KMS-11 (cell line): ENCODE measurements around the gene IRX3.

Experiments used
- H2AFZ ChIP-seq: fragments of 200-600 bp; sonication (generic); 2 replicates; pipeline ENCODE4 v1.6.1; 2016; ENCODE audit warnings: antibody characterized with exemption, mixed run types, low read depth
- H3K27ac ChIP-seq: fragments of 200-600 bp; sonication (generic); 2 replicates; pipeline ENCODE4 v1.6.1; 2016; ENCODE audit warnings: mild to moderate bottlenecking, mixed run types
- H3K27me3 ChIP-seq: fragments of 200-600 bp; sonication (generic); 2 replicates; pipeline ENCODE4 v1.6.1; 2017; ENCODE audit warnings: mild to moderate bottlenecking, low read depth, mixed run types, moderate library complexity; ENCODE audit not compliant: insufficient read depth
- H3K36me3 ChIP-seq: fragments of 200-600 bp; sonication (generic); 2 replicates; pipeline ENCODE4 v1.6.1; 2017; ENCODE audit warnings: mild to moderate bottlenecking, mixed run types; ENCODE audit not compliant: insufficient read depth
- H3K4me1 ChIP-seq: fragments of 200-600 bp; sonication (generic); 2 replicates; pipeline ENCODE4 v1.6.1; 2016; ENCODE audit warnings: mild to moderate bottlenecking, low read depth, mixed run types; ENCODE audit not compliant: poor library complexity, severe bottlenecking
- H3K4me2 ChIP-seq: fragments of 200-600 bp; sonication (generic); 2 replicates; pipeline ENCODE4 v1.7.0; 2016; ENCODE audit warnings: mild to moderate bottlenecking, mixed run types
- H3K4me3 ChIP-seq: fragments of 200-600 bp; sonication (generic); IDR thresholded peaks from 2 replicates; pipeline ENCODE4 v1.6.1; 2017; ENCODE audit warnings: low read depth, low read length, mixed read lengths; ENCODE audit not compliant: insufficient read depth
- H3K79me2 ChIP-seq: fragments of 200-600 bp; sonication (generic); 2 replicates; pipeline ENCODE4 v1.6.1; 2016; ENCODE audit warnings: low read depth, mixed run types; ENCODE audit not compliant: insufficient read depth
- H3K9ac ChIP-seq: fragments of 200-600 bp; sonication (generic); 2 replicates; pipeline ENCODE4 v1.6.1; 2016; ENCODE audit warnings: mild to moderate bottlenecking, mixed run types
- H4K20me1 ChIP-seq: fragments of 200-600 bp; sonication (generic); 2 replicates; pipeline ENCODE4 v1.6.1; 2016; ENCODE audit warnings: mild to moderate bottlenecking, mixed run types; ENCODE audit not compliant: insufficient read depth
- TF ChIP-seq, protein P1 (sequence below): fragments of 200-600 bp; sonication (generic); conservative IDR thresholded peaks from 2 replicates; pipeline ENCODE4 v1.6.1; 2017; ENCODE audit warnings: low read depth, mild to moderate bottlenecking, antibody characterized with exemption, low read length, moderate library complexity, mixed read lengths

IRX3 gene

GRCh38 chr16:54245788-54246453, 40.7 kb downstream of the IRX3 start:
- no peak overlapping the region for H3K27ac ChIP-seq
- no peaks in the 10 kb centered on the region for H4K20me1 ChIP-seq
- no peak overlapping the region for H3K9ac ChIP-seq
- no peaks in the 10 kb centered on the region for H3K36me3 ChIP-seq
- H3K79me2 ChIP-seq = no peaks in the 10 kb centered on the region
- no peak overlapping the region for H2AFZ ChIP-seq
- no peaks in the 10 kb centered on the region for H3K4me1 ChIP-seq
- no peak overlapping the region for H3K4me2 ChIP-seq
- TF ChIP-seq, protein P1, sequence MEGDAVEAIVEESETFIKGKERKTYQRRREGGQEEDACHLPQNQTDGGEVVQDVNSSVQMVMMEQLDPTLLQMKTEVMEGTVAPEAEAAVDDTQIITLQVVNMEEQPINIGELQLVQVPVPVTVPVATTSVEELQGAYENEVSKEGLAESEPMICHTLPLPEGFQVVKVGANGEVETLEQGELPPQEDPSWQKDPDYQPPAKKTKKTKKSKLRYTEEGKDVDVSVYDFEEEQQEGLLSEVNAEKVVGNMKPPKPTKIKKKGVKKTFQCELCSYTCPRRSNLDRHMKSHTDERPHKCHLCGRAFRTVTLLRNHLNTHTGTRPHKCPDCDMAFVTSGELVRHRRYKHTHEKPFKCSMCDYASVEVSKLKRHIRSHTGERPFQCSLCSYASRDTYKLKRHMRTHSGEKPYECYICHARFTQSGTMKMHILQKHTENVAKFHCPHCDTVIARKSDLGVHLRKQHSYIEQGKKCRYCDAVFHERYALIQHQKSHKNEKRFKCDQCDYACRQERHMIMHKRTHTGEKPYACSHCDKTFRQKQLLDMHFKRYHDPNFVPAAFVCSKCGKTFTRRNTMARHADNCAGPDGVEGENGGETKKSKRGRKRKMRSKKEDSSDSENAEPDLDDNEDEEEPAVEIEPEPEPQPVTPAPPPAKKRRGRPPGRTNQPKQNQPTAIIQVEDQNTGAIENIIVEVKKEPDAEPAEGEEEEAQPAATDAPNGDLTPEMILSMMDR = no peak
- no peak overlapping the region for H3K4me3 ChIP-seq
- H3K27me3 ChIP-seq = no peaks in the 10 kb centered on the region

DNA sequence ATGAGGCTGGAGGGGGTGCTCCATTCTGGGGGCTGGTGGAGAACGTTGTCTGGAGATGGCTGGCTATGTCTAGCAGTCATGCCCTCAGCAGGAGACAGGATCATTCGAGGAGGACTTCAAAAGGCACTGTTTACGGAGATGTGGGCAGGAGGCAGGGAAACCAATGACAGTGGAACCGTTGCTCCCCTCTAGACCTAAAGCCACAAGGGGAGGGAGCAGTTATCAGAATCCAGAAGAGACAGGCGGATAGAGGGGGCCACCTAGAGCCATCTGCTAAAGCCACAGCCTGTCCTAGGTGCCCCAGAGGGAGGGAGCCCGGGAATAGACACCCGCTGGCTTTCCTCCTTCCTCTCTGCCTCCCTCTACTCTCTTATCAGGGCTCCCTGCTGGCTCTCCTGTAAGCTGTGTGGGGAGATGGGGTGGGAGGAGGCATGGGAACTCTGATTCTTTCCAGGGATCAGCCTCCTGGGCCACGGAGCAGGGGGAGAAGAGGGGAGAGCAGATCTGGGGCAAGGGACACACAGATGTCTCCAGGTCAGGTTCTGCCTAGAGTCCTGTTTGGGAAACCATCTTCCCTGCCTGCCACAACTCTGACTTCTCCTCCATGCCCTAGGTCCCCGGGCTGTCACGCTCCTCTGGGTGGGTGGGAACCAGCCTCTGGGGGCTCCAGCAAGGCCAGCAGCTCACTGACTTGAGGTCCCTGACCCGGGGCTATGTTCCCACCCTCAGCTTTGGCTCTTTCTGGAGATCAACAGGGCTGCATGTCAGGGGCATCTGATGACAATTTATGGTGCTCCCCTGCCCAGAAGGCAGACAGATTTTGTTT, 42.3 kb downstream of the IRX3 start:
- H2AFZ ChIP-seq = no peak overlapping the region

DNA sequence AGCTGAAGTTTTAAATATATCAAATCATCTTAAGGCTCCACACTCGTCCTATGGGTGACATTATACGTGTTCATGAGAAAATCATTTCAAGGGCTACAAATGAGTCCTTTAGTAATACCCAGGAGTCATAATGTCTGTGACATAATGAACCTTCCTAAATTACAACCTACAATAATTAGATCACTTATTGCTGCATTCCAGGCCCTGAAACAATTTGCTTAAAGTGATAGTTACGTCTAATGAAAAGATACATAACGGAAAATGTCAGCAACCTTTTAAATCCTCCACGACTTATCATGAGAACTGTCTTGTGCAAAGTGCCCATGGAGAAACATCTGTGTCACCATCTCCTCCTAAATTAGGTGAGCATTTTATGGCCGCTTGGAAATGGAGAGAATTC, 43.4 kb downstream of the IRX3 start:
- H3K4me1 ChIP-seq = no peaks in the 10 kb centered on the region
- no peaks in the 10 kb centered on the region for H3K27me3 ChIP-seq
- TF ChIP-seq, protein P1 = no peak
- no peak overlapping the region for H3K4me3 ChIP-seq
- H3K36me3 ChIP-seq = no peaks in the 10 kb centered on the region
- H3K79me2 ChIP-seq = no peaks in the 10 kb centered on the region
- H4K20me1 ChIP-seq = no peaks in the 10 kb centered on the region
- H3K9ac ChIP-seq = no peak overlapping the region
- no peak overlapping the region for H3K27ac ChIP-seq
- H3K4me2 ChIP-seq = no peak overlapping the region
- H2AFZ ChIP-seq = no peak overlapping the region

More for the DNA sequence above, 42.3 kb downstream of the IRX3 start:
- TF ChIP-seq, protein P1 = no peak
- H4K20me1 ChIP-seq = no peaks in the 10 kb centered on the region
- H3K36me3 ChIP-seq = no peaks in the 10 kb centered on the region
- H3K27ac ChIP-seq = no peak overlapping the region
- no peak overlapping the region for H3K4me3 ChIP-seq
- H3K4me1 ChIP-seq = no peaks in the 10 kb centered on the region
- H3K4me2 ChIP-seq = no peak overlapping the region
- no peaks in the 10 kb centered on the region for H3K79me2 ChIP-seq
- no peak overlapping the region for H3K9ac ChIP-seq
- no peaks in the 10 kb centered on the region for H3K27me3 ChIP-seq

GRCh38 chr16:54242199-54242598, 44.4 kb downstream of the IRX3 start:
- H3K79me2 ChIP-seq = no peaks in the 10 kb centered on the region
- no peaks in the 10 kb centered on the region for H3K4me1 ChIP-seq
- no peak overlapping the region for H3K27ac ChIP-seq
- H3K4me2 ChIP-seq = no peak overlapping the region
- no peak overlapping the region for H2AFZ ChIP-seq
- no peaks in the 10 kb centered on the region for H3K27me3 ChIP-seq
- no peak overlapping the region for H3K4me3 ChIP-seq
- TF ChIP-seq, protein P1 = no peak
- H3K36me3 ChIP-seq = no peaks in the 10 kb centered on the region
- no peak overlapping the region for H3K9ac ChIP-seq
- no peaks in the 10 kb centered on the region for H4K20me1 ChIP-seq
